ENCODE measurements around the gene RREB1. TPM values are rescaled to one million over a fixed set of nuclear protein-coding genes. Genes with fewer than 3 reads are reported as not detected.
"Not testable (repeated sequence)": the region's sequence is repeated elsewhere in the genome, so short reads cannot be mapped to it uniquely, and the experiment has no call there.

The RREB1 gene
- polyA plus RNA-seq, 1 donor (not counting 4 experiments of a cell fraction or from before 2014, with no cell fraction given): 6.1 TPM

GRCh38 chr6:7264686-7265384 lies 157.1 kb downstream of the RREB1 start:
- no peaks in the 10 kb centered on the region for H3K9me1 ChIP-seq (ENCODE audit: control insufficient read depth, extremely low read depth, insufficient read depth, low read length)
- no peaks in the 10 kb centered on the region for H4K20me1 ChIP-seq (ENCODE audit: control insufficient read depth, extremely low read depth, insufficient read depth, low read length)
- no peaks in the 10 kb centered on the region for H3K79me2 ChIP-seq (ENCODE audit: control insufficient read depth, insufficient read depth, low read length)
- H3K4me2 ChIP-seq (ENCODE audit: control insufficient read depth, extremely low read depth, insufficient read depth, low read depth, low read length): no peak overlapping the region
- TF ChIP-seq EZH2 (IDR thresholded peaks at IDR 0.05; ENCODE audit: low read length) (no peak), CTCF (optimal IDR thresholded peaks at IDR 0.05 in 1 of 3, IDR thresholded peaks at IDR 0.05 in 1 of 3, conservative IDR thresholded peaks at IDR 0.05 in 1 of 3; ENCODE audit: extremely low read depth in 1 of 3, insufficient read depth in 2 of 3, low read length in 3 of 3) (no peak)
- no peaks in the 10 kb centered on the region for H3K36me3 ChIP-seq (ENCODE audit: control insufficient read depth in 2 of 2, extremely low read depth in 1 of 2, insufficient read depth in 2 of 2, low read length in 2 of 2)
- peaks cover 32% of the 10 kb centered on the region for H3K4me1 ChIP-seq (ENCODE audit: control insufficient read depth, extremely low read depth, insufficient read depth, low read length)
- no peak overlapping the region for H3K4me3 ChIP-seq (ENCODE audit: control insufficient read depth in 2 of 3, extremely low read depth in 1 of 3, insufficient read depth in 2 of 3, low read depth in 1 of 3, low read length in 3 of 3)
- FAIRE-seq: no peak
- no peak overlapping the region for H3K27ac ChIP-seq (ENCODE audit: control insufficient read depth, insufficient read depth, low read length)
- DNase-seq (ENCODE audit: low read depth, low spot score): no peak
- no peaks in the 10 kb centered on the region for H3K27me3 ChIP-seq (ENCODE audit: control insufficient read depth, extremely low read depth, insufficient read depth, low read length)
- H2AFZ ChIP-seq (ENCODE audit: control insufficient read depth, low read length): no peak overlapping the region
- H3K9me3 ChIP-seq (ENCODE audit: control insufficient read depth, low read depth, low read length): peaks cover 2% of the 10 kb centered on the region
- no peak overlapping the region for H3K9ac ChIP-seq (ENCODE audit: control insufficient read depth, extremely low read depth, insufficient read depth, low read length)
- dilution Hi-C loops (cut with MboI; ENCODE audit: extremely low pct_ligation_motif_present, low sequenced_read_pairs): no loop called here

GRCh38 chr6:7265385-7265726 lies 157.6 kb downstream of the RREB1 start:
- H4K20me1 ChIP-seq (ENCODE audit: control insufficient read depth, extremely low read depth, insufficient read depth, low read length); H3K4me2 ChIP-seq (ENCODE audit: control insufficient read depth, extremely low read depth, insufficient read depth, low read depth, low read length); H3K9ac ChIP-seq (ENCODE audit: control insufficient read depth, extremely low read depth, insufficient read depth, low read length); H3K27ac ChIP-seq (ENCODE audit: control insufficient read depth, insufficient read depth, low read length); FAIRE-seq; H3K36me3 ChIP-seq (ENCODE audit: control insufficient read depth in 2 of 2, extremely low read depth in 1 of 2, insufficient read depth in 2 of 2, low read length in 2 of 2); H3K4me3 ChIP-seq (ENCODE audit: control insufficient read depth in 2 of 3, extremely low read depth in 1 of 3, insufficient read depth in 2 of 3, low read depth in 1 of 3, low read length in 3 of 3); H3K9me3 ChIP-seq (ENCODE audit: control insufficient read depth, low read depth, low read length); dilution Hi-C loops (cut with MboI; ENCODE audit: extremely low pct_ligation_motif_present, low sequenced_read_pairs); H3K9me1 ChIP-seq (ENCODE audit: control insufficient read depth, extremely low read depth, insufficient read depth, low read length); H3K27me3 ChIP-seq (ENCODE audit: control insufficient read depth, extremely low read depth, insufficient read depth, low read length); DNase-seq (ENCODE audit: low read depth, low spot score); H2AFZ ChIP-seq (ENCODE audit: control insufficient read depth, low read length); H3K79me2 ChIP-seq (ENCODE audit: control insufficient read depth, insufficient read depth, low read length): not testable (repeated sequence)
- peaks cover 32% of the 10 kb centered on the region for H3K4me1 ChIP-seq (ENCODE audit: control insufficient read depth, extremely low read depth, insufficient read depth, low read length)

GRCh38 chr6:7267071-7267465 lies 159.3 kb downstream of the RREB1 start:
- Histone ChIP-seq H4K20me1 (ENCODE audit: control insufficient read depth, extremely low read depth, insufficient read depth, low read length) (no peaks in the 10 kb centered on the region), H3K36me3 (ENCODE audit: control insufficient read depth in 2 of 2, extremely low read depth in 1 of 2, insufficient read depth in 2 of 2, low read length in 2 of 2) (no peaks in the 10 kb centered on the region), H3K4me1 (ENCODE audit: control insufficient read depth, extremely low read depth, insufficient read depth, low read length) (peaks cover 19% of the 10 kb centered on the region), H3K4me3 (ENCODE audit: control insufficient read depth in 2 of 3, extremely low read depth in 1 of 3, insufficient read depth in 2 of 3, low read depth in 1 of 3, low read length in 3 of 3) (no peak overlapping the region), H3K9ac (ENCODE audit: control insufficient read depth, extremely low read depth, insufficient read depth, low read length) (no peak overlapping the region), H3K9me1 (ENCODE audit: control insufficient read depth, extremely low read depth, insufficient read depth, low read length) (no peaks in the 10 kb centered on the region), H3K79me2 (ENCODE audit: control insufficient read depth, insufficient read depth, low read length) (no peaks in the 10 kb centered on the region), H3K27me3 (ENCODE audit: control insufficient read depth, extremely low read depth, insufficient read depth, low read length) (no peaks in the 10 kb centered on the region), H2AFZ (ENCODE audit: control insufficient read depth, low read length) (no peak overlapping the region), H3K9me3 (ENCODE audit: control insufficient read depth, low read depth, low read length) (peaks cover 2% of the 10 kb centered on the region), H3K27ac (ENCODE audit: control insufficient read depth, insufficient read depth, low read length) (peak overlapping the region; percentile 91), H3K4me2 (ENCODE audit: control insufficient read depth, extremely low read depth, insufficient read depth, low read depth, low read length) (peak overlapping the region; percentile 93)
- FAIRE-seq: no peak
- dilution Hi-C loops (cut with MboI; ENCODE audit: extremely low pct_ligation_motif_present, low sequenced_read_pairs): no loop called here
- no peak for DNase-seq (ENCODE audit: low read depth, low spot score)
- TF ChIP-seq EZH2 (IDR thresholded peaks at IDR 0.05; ENCODE audit: low read length) (no peak), CTCF (optimal IDR thresholded peaks at IDR 0.05 in 1 of 3, IDR thresholded peaks at IDR 0.05 in 1 of 3, conservative IDR thresholded peaks at IDR 0.05 in 1 of 3; ENCODE audit: extremely low read depth in 1 of 3, insufficient read depth in 2 of 3, low read length in 3 of 3) (no peak)

All from keratinocyte (primary cell).